Measurements from ENCODE around the gene TMTC4. TPM values are rescaled to one million over a fixed set of nuclear protein-coding genes. Genes with fewer than 3 reads are reported as not detected.

TMTC4 gene
- total RNA-seq, 1 experiment from 2014 or later = 28.1 TPM

GRCh38 chr13:100594731-100595130, 79.9 kb downstream of the TMTC4 start:
- no peaks in the 10 kb centered on the region for H3K23me2 ChIP-seq (ENCODE audit: insufficient read length, low read depth, low read length, poor library complexity, severe bottlenecking)
- H4K5ac ChIP-seq (ENCODE audit: insufficient read length, low read depth, low read length) = no peak overlapping the region
- H3K4ac ChIP-seq (ENCODE audit: low read depth, low read length) = no peak overlapping the region
- no peak overlapping the region for H3K23ac ChIP-seq (ENCODE audit: insufficient read length, low read depth, low read length)
- H2AFZ ChIP-seq (ENCODE audit: low read length) = no peak overlapping the region
- no peak overlapping the region for H2BK5ac ChIP-seq (ENCODE audit: insufficient read length, low read length)
- peaks cover 8% of the 10 kb centered on the region; the same call in 1 of the 2 replicates for H3K27me3 Mint-ChIP-seq (ENCODE audit: low read depth)
- no peak overlapping the region for H3K27ac Mint-ChIP-seq
- TF ChIP-seq CTCF (conservative IDR thresholded peaks at IDR 0.05) = peak; percentile 77
- no peak overlapping the region for H3K27ac ChIP-seq (ENCODE audit: insufficient read length, low read depth, low read length)
- peak; percentile 67 for DNase-seq
- no peak overlapping the region for H3T11ph ChIP-seq (ENCODE audit: low read length)
- no peak overlapping the region for H2AK5ac ChIP-seq (ENCODE audit: insufficient read length, low read length)
- no peak overlapping the region for H3K56ac ChIP-seq (ENCODE audit: insufficient read length, low read depth, low read length)
- H3K9ac ChIP-seq (ENCODE audit: extremely low read depth, insufficient read length, low read length) = no peak overlapping the region
- no peak overlapping the region for H3K4me3 Mint-ChIP-seq
- H2BK20ac ChIP-seq (ENCODE audit: low read depth, low read length, poor library complexity, severe bottlenecking) = no peak overlapping the region
- no peak overlapping the region for H4K8ac ChIP-seq (replicated peaks; ENCODE audit: insufficient read length, low read depth, low read length)
- no peaks in the 10 kb centered on the region for H3K79me1 ChIP-seq (ENCODE audit: insufficient read depth, low read depth, low read length, poor library complexity, severe bottlenecking)
- WGBS (ENCODE audit: extremely low coverage, insufficient read length, low lambda C conversion rate) = no CpG with 5 or more reads among the region's 4 CpGs
- H3K4me2 ChIP-seq (ENCODE audit: insufficient read depth, insufficient read length, low read length) = no peak overlapping the region
- no peak overlapping the region for H4K91ac ChIP-seq (ENCODE audit: insufficient read length, low read depth, low read length)
- no peaks in the 10 kb centered on the region for H3K9me3 ChIP-seq (ENCODE audit: control insufficient read depth, low read depth, low read length)
- no peak overlapping the region for H2BK120ac ChIP-seq (ENCODE audit: low read depth, low read length, poor library complexity, severe bottlenecking)
- H2BK15ac ChIP-seq (ENCODE audit: low read depth, low read length) = no peak overlapping the region
- no peaks in the 10 kb centered on the region for H3K9me3 Mint-ChIP-seq
- peaks cover 0 to 2% of the 10 kb centered on the region in 2 experiments; a peak in 2 of 4 replicates for H3K4me1 Mint-ChIP-seq
- H3K14ac ChIP-seq (ENCODE audit: insufficient read depth, low read length) = no peak overlapping the region
- no peaks in the 10 kb centered on the region; a peak in 1 of 7 replicates for H3K36me3 Mint-ChIP-seq (ENCODE audit: insufficient read depth in 1 of 3, low read depth in 3 of 3)
- H3K4me1 ChIP-seq (ENCODE audit: insufficient read depth, low read length) = no peaks in the 10 kb centered on the region
- H3K27me3 ChIP-seq (ENCODE audit: insufficient read depth, low read length) = no peaks in the 10 kb centered on the region; the same call in 1 of the 2 replicates
- H3K18ac ChIP-seq (ENCODE audit: insufficient read length, low read depth, low read length) = no peak overlapping the region
- H3K79me2 ChIP-seq (ENCODE audit: insufficient read depth, low read length) = no peaks in the 10 kb centered on the region
- no peak overlapping the region for H2BK12ac ChIP-seq (ENCODE audit: insufficient read length, low read depth, low read length)
- no peaks in the 10 kb centered on the region for H4K20me1 ChIP-seq (ENCODE audit: control insufficient read depth, insufficient read depth, insufficient read length)
